GM18873 (cell line): ENCODE data around the gene IQSEC2.

Source experiments
- ATAC-seq: cut with Tn5 transposase; IDR thresholded peaks from one replicate; pipeline ENCODE4 v1.9.1; 2021; ENCODE audit warnings: mild to moderate bottlenecking, moderate library complexity, moderate number of reproducible peaks; ENCODE audit not compliant: unreplicated experiment, low FRiP score

Gene IQSEC2

DNA sequence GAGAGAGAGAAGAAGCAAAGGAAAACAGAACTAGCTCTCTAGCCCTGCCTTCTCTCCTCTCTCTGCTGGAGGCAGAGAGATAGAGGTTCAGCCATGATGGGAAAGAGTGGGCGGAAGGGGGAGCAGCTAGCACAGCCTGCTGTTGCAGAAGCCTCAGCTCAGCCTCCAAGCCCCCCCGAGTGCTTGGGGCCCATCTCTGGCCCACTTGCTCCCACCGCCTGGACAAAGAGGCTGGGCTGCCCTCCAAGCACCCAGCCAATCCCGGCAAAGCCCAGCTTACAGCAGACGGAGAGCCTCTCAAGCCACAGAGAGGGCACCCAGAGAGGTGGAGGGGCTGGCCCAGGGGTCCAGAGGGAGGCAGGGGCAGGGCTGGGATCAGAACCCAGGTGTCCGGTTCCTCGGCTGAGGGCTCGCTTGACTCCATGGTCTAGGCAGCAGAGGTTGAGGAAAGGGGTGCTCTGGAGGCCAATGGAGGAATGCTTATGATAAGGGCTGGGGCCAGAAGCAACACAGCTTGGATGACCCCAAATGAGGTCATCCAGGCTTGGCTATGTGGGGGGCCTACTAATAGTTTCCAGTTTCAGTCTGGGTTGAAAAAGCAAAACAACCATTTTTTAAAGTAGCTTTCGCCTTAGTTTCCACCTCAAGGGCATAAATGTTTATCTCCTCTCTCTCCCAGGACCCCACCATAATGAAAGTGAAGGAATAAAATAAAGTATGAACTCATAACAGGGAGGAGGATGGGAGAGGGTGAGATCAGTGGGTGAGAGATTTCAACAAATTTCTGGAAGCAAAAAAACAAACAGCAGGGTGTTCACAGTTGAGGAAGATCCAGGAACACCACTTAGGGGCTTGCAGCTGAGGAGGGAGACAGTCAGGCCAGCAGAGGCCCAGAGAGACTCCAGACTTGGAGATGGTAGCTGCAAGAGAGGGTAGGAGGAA, 24.9 kb upstream of the IQSEC2 start:
- no peak for ATAC-seq

DNA sequence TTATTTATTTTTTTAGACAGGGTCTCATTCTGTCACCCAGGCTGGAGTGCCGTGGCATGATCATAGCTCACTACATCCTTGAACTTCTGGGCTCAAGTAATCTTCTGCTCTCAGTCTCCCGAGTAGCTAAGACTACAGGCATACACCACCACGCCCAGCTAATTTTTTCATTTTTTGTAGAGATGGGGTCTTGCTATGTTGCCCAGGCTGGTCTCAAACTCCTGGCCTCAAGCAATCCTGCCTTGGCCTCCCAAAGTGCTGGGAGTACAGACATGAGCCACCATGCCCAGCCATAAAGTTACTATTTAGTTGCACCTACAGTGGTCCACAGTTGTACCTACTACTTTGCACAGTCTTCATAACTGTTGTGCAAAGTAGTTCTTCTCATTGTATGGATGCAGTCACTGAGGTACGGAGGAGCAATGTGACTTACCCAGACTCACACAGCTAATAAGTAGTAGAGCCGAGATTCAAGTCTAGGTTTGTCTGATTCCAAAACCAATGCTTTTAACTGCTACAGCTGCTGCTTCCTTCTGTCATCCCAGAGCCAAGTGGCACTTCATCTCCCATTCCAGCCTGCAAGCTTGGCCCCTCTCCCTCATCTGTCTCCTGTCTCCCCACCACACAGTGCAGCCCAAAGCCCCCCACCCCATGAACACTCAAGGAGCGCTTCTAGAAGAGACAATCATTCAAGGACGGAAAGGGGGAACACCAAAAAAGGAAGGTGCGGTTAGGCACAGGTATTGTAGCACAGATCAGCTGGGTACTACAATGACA, 24.0 kb upstream of the IQSEC2 start:
- no peak for ATAC-seq

DNA sequence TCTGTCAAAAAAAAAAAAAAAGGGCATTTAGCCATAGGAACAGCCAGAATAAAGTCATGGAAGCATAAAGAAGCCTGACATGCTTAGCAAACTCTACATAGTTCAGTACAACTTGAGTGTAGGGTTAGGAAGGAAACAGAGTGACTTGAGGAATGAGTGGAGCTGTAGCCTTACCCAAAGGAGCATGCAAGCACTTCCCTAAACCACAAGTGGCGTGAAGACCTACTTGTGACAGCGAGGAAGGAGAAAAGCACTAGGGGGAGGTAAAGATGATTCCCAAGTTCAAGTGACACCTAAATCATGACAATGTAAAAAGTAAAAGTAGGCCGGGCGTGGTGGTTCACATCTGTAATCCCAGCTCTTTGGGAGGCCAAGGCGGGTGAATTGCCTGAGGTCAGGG, 21.8 kb upstream of the IQSEC2 start:
- no peak for ATAC-seq

DNA sequence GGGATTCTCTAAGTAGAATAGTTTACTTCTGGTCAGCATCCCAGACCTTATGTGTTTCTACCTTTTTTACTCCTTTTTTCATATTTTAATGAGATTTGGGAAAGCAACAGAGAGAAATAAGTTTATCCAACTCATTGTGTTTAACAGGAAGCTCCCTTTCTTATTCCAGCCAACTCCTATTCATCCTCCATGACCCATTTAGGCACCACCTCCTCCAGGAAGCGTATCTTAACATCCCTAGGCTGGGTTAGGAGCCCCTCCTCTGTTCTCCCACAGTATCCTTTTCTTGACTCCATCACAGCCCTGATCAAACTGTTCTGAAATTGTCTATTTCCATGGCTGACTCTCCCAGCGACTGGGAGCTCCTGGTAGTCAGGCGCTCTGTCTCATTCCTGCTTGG, 18.8 kb upstream of the IQSEC2 start:
- ATAC-seq: no peak

DNA sequence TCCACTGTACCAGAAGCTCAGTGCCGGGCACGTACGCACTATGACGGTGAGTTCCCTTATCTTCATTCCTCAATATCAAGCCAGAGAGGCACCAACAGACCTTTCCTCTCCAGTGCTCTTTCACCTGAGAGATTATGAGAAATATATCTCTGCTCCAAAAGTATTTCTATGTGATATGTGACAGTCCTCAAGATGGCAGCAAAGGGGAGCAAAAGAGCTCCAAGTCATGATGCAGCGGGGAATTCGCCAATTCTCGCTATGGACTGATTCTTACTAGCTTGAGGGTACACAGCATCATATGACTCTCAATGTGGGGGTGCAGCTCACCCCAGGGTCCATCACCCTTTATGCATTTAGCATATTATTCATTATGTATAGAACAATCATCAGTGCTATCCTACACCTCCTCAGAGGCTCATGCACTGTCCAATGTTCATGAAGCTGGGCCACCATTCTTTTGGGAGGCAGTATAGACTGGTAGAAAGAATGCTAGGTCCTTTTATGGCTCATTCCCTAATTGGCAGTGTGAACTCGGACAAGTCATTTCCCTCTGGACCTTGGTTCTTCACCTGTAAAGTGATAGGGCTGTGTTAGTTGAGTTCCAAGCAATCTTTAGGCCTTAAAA, 12.8 kb upstream of the IQSEC2 start:
- ATAC-seq: no peak

DNA sequence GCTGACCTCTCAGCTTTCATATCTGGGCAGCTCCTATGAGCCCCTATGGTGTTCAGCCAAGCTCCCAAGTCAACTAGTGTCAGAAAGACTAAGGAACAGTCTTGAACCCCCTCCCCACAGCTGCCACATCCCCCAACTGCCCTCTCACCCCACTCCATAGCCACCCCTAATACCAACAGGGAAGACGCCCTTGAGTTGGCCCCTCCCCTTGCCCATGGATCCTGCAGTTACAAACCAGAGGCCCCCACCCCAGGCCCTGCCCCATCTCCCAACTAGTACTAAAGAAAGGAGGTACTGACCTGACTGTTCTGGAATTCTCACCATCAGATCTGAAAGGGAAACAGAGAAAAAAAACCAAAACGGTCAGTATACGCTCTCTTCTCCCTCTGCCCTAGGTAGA, 10.2 kb upstream of the IQSEC2 start:
- no peak for ATAC-seq

DNA sequence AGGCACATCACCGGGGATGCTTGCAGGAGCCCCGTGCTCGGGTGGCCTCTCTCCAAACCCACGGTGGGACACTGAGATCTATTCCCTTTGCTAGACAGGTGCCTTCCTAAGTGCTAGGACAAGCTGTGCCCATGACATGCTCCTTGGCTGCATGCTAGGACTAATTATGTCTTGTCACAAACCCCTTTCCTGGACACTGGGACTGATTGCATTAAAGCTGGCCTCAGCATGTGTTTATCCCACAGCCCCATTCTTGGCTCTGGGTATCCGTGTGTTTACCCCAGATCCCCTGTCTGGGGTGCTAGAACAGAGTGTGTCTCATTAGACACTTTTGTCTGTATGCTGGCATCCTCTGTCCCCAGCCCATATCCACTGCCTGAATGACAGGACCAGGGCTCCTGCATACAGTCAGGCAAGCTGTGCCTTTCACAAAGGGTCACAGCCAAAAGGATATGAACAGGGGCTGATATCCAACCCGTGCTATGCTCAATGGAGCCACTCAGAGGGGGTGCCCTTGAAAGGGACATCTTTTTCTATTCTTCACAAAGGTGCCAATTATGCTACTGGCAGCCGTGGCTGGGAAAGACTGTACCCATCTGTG, 9.2 kb upstream of the IQSEC2 start:
- no peak for ATAC-seq

DNA sequence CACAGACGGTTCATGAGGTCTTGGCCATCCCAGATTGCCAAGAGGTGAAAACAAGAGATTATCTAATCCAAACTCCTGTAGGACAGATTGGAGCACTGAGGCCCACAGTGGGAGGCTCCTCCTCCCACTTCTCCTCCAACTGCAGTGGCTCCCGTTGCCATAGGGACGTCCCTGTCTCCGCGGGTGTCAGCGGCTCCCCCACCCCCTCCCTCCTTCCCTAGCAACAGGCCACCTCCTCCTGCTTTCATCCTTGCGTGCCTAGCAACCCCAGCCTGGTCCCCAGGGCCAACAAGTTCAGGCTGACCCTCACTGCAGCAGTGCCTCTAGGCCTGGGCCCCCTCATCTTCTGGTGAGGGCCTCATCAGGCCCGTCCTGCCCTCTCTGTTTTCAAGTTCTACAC, 6.8 kb upstream of the IQSEC2 start:
- no peak for ATAC-seq

DNA sequence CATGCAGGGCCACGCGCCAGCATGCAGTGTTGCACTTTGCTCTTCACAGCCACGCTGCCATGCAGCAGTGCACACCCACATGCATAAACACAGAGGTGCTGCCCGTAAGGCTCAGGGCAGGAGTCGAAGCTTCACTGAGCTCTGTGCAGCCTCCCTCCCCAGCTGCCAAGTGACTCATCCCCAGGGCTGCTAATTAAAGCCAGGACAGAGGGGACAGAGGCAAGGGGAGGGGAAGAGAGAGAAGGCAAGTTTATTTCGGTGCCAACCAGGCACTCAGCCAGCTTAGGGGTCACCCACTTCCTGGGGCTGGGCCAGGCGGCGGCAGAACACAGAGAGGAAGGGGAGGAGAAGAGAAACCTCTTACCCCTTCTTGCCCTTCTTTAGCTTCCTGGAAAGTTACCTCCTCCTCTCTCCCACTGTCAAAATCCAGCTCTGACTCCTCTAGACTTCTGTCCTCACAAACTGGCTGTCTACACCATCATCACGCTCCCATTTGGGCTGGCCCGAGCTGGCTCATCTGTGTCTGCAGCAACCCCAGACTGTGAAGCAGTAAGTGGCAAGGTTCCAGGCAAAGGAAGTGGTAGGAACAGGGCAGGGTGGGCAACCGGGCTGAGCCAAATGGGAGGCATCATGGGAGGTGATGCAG, 6.2 kb upstream of the IQSEC2 start:
- no peak for ATAC-seq

DNA sequence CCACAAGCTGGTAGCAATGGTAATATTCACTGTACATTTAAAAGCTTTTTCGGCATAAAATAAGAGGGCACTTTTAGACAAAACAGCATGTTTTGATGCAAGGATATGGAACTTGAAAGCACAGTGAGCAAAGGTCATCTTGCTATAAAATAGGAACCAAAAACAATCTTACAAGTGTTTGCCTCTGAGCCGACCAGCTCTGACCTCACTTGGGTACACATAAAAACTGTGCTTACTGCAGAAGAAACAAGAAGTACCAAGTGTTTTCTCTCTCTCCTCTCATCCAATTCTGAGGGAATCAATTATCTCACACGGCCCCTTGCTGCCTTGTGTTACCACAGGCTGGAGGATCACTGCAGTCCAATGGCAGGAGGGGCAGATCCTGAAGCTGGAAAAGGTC, 4.8 kb upstream of the IQSEC2 start:
- ATAC-seq: no peak

DNA sequence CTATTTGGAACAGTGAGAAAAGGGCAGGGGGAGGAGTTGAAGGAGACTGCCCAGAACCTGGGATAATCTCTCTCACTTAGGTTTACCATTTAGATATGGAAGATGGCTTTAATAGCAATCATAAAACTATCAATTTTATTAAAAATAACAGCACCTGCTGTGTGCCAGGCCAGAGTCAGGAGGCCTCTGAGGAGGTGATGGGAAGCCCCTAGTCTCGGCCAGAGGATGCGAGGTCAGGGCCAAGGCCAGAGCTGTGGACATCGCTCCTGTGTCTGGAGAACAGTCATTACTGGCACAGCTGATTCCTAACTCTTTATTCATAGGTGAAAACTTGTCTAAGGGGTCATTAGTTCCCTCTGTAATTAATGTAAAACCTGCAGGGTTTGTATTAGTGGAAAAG, 4.2 kb upstream of the IQSEC2 start:
- ATAC-seq: no peak

DNA sequence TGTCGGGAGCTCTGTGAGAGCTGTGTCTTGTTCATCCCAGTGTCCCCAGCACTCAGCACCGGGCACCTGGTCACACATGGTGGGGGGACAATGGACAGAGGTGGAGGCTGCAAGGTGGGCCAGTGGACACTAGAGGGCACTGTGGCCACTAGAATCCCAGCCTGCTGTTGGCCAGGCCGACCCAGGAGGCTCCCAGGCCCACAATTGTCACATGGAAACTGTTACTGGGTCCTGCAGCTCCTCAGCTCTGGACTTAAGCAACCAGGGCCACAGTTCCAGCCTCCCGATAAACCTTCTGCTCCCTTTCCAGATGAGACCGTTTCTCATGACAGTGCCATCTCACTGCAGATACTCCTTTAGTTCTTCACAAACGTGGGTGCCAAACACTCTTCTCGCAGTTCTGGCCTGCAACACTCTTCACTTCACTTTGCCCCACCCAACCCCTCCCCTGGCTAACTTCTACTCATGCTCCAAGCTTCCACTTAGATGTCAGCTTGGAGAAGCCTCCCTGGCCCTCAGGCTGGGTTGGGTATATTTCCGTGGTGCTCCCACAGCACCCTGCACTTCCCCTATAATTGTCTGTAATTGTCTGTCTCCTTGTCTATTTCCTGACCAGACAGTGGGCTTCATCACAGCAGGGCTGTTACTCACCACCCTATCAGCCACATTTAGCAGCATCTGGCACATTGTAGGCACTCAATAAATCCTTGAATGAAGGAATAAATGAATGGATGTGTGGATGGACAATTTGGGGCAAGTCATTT, 3.5 kb upstream of the IQSEC2 start:
- no peak for ATAC-seq

DNA sequence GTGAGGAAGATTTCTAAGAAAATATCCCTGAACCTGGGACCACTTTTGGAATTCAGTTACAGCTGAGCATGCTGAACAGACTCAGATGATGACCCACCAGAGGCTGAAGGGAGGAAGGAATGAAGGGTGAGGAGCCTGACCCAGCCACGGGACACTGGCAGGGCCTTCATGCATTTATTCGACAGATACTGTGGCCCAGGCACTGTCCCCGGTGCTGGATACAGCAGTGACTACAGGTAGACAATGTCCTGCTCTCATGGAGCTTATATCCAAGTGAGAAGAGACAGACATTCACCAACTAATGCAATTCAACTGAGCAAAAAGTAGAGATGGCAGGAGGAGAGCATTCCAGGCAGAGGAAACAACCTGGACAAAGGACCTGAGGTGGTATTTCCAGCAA, 2.2 kb upstream of the IQSEC2 start:
- ATAC-seq: no peak

DNA sequence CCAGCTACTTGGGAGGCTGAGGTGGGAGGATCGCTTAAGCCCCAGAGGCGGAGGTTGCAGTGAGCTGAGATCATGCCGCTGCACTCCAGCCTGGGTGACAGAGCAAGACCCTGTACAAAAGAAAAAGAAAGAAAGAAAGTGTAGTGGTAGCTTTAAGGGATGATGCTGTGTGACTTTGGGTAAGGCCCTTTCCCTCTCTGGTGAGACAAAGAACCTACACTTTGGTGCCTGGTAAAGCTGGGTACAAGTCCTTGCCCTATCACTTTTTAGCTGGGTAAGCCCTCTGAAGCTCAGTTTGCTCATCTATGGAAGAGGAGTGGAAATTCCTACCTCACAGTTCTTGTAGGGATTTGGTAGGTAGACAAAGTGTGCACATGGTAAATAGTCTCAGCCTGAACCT, 1.7 kb upstream of the IQSEC2 start:
- no peak for ATAC-seq

DNA sequence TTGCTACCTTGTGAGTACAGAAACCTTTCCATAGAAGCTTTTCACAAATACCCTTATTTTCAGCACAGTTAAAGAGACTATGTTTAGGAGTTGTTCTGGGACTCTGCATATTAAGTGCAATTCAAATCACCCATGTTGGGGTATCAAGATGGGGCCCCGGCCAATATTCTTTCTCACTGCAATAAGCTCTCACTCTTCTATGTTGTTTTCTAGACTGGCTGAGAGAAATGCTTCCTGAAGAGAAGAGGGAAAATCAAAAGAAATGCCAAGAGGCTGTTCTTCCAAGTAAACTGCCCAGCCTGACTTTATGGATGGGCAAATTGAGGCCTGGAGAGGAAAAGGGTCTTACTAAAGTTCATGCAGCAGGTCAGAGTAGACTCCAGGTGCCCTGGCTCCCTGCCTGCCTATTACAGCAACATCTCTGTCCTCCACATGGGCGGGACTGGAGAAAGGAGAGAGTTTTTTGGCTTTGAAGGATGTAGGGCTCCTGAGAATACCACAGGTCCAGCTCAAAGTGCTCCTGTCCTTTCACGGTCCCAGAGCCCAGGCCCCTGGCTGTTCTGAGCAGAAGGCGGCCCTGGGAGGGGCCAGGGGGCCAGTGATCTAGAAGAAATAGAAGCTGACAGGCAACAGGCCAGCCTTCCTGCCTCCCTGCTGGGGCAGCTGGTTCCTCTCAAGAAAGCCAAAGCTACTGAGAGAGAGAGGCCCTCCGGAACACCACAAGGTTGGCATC, 745 bp upstream of the IQSEC2 start:
- ATAC-seq: no peak

DNA sequence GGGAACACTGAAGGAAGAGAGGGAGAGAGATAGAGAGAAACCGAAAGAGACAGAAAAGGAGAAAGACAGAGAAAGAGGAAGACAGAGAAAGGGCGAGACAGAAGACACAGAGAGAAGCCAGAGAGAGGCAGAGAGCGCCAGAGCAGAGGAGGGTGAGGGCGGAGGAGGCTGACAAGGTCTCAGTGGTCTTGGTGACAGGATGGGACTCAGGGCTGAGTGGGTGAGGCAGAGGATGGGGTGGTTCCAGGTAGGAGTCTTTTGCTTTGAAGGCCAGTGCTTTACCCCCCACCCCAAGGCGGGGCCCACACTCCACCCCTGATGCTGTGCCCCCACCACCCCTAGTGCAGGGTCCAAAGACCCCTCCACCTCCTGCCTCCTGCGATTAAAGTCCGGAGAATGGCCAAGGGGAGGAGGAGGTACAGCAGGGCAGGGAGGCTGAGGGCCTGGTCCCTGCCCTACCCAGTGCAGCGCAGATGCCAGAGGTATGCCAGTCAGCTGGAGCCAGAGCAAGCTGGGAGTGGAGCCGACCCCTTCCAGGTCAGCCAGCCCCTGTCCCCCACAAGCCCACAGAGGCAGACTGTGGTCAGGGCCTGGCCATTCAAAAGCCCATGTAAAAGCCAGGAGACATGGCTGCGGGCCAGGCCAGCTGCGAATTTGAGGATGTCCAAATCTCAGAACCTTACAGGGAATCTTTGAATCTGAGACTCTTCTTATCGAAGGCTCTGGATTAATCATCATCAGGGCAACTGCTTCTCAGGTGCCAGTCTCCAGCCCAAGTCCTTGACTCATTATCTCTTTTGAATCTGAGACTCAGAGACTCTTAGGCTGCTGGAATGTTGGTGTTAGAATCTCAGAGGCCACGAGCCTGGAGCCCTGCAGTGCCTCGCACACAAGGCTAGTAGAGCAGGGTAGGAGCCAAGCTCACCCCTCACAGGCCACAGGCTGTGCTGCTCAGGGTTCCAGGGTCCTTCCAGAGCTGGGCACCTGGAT, 758 bp downstream of the IQSEC2 start:
- ATAC-seq: no peak

DNA sequence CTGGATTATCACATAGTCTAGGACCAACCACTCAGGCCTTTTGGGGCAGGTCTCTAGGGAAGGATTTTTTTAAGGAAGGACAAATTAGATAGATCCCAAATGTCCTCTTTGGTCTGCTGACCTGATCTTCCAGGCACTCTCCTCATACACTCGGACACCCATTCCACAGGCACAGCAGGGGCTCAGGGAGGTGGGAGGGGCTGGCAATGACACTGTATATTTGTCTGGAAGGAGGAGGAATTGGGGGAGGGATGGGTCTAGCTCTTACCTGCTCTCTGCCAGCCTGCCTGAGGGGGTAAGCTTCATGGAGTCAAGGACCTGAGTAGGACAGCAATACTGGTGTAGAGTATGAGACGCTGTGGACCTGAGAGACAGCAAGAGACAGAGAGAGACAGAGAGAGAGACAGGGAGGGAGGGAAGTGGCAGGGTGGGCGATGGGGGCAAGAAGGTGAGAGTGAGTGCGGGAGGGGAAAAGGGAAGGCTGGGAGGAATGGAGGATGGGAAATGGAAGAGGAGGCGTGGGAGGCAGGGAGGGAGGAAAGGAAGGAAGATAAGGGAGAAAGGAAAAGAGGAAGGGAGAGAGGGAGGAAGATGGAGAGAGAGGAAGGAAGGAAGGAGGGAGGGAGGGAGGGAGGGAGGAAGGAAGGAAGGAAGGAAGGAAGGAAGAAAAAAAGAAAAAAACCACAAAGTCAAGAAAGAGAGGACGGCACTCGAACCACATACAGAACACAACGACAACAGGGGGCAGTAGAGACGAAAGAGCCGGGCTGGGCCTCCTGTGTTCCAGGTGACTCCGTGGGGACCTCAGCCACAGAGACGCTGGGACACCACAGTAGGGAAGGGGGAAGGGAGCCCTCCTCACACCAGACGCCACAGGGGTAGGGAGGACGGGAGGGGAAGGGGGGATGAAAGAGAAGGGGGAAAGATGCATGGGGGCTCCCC, 1.8 kb downstream of the IQSEC2 start:
- ATAC-seq: no peak
